ENCODE measurements around the gene CTSZ.

DNA sequence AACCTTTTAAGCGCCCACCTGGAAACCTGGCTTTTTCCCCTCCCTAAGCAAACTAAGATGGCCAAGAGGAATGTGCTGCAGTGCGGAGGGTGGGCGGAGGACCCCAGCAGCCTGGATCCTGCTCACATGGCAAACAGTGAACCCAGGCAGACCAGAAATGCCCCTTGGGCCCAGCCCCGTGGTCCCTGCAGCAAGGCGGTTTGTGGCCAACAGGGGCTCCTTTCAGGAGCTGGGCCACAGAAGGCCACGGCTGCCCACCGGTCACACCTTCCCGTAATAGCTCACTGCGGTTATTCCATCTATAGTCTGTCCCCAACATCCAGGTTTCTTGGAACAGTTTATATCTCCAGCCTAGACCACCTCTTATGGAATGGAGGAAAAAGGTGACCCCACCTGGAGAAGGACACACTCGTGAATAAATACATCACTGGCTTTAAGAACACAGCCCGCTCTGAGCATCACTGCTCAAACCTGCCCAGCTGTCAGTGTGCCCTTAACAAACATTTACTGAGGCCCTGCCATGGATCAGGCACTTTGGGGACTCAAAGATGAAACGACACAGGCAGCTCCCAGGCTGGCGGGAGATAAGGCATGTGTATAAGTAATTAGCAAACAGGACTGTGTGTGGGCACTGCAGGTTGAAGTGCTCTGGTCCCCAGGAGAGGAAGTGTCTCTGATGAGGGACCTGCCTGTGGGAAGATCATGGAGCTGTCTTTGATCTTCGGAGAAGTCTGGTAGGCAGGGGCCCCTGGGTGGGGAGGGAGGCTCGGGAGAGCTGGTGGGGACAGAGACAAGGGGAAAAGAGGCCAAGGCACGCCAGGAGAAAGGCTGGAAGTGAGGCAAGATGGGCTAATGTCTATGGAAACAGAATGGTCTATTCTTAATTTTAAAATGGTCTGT is 9.0 kb upstream of the CTSZ start:
- no peak for TF ChIP-seq POLR2AphosphoS5 (IDR thresholded peaks at IDR 0.05)
- TF ChIP-seq, protein P1, sequence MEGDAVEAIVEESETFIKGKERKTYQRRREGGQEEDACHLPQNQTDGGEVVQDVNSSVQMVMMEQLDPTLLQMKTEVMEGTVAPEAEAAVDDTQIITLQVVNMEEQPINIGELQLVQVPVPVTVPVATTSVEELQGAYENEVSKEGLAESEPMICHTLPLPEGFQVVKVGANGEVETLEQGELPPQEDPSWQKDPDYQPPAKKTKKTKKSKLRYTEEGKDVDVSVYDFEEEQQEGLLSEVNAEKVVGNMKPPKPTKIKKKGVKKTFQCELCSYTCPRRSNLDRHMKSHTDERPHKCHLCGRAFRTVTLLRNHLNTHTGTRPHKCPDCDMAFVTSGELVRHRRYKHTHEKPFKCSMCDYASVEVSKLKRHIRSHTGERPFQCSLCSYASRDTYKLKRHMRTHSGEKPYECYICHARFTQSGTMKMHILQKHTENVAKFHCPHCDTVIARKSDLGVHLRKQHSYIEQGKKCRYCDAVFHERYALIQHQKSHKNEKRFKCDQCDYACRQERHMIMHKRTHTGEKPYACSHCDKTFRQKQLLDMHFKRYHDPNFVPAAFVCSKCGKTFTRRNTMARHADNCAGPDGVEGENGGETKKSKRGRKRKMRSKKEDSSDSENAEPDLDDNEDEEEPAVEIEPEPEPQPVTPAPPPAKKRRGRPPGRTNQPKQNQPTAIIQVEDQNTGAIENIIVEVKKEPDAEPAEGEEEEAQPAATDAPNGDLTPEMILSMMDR (IDR thresholded peaks at IDR 0.05): no peak

Data from sigmoid colon (tissue), 4 donors.